ENCODE data around the gene PLCE1. TPM values are rescaled to one million over a fixed set of nuclear protein-coding genes. Genes with fewer than 3 reads are reported as not detected.
"Not testable (repeated sequence)": the region's sequence is repeated elsewhere in the genome, so short reads cannot be mapped to it uniquely, and the experiment has no call there.

The PLCE1 gene
- total and polyA plus RNA-seq, 10 of the 15 experiments (the other 5 are each of a cell fraction or from before 2014, with no cell fraction given) = under 0.01 to 1.2 (median 0.03) TPM

GRCh38 chr10:93967756-93968155 is 26.0 kb upstream of the PLCE1 start:
- TF ChIP-seq PAX8 (IDR thresholded peaks at IDR 0.05) = no peak
- no peak for TF ChIP-seq FOXK2 (IDR thresholded peaks at IDR 0.05)
- no peak for TF ChIP-seq SUPT20H (IDR thresholded peaks at IDR 0.05; ENCODE audit: borderline replicate concordance, control insufficient read depth, low read depth, low read length)
- no peak for TF ChIP-seq KAT2A (conservative IDR thresholded peaks at IDR 0.05; ENCODE audit: control insufficient read depth, low read depth, low read length)
- intact Hi-C loops (cut with micrococcal nuclease; ENCODE audit: unreplicated experiment) (no loop called here), in situ Hi-C loops (cut with MboI) (no loop called here)
- Histone ChIP-seq H3K27ac (ENCODE audit: control insufficient read depth, insufficient read depth) (no peak overlapping the region), H3K9ac (ENCODE audit: control insufficient read depth, insufficient read depth, low read length) (no peak overlapping the region), H3K79me2 (ENCODE audit: control insufficient read depth, insufficient read depth, low read length) (no peaks in the 10 kb centered on the region), H3K27me3 (replicated peaks in 1 of 2; ENCODE audit: control insufficient read depth in 2 of 2, insufficient read depth in 2 of 2, low read length in 1 of 2) (no peaks in the 10 kb centered on the region), H2AFZ (ENCODE audit: control insufficient read depth, low read depth, low read length) (no peak overlapping the region), H3K4me2 (ENCODE audit: control insufficient read depth, insufficient read depth) (no peak overlapping the region), H3K4me3 (no peak overlapping the region), H4K20me1 (ENCODE audit: control insufficient read depth, insufficient read depth) (no peaks in the 10 kb centered on the region), H3K9me3 (replicated peaks; ENCODE audit: control insufficient read depth, insufficient read depth, low read length) (no peaks in the 10 kb centered on the region), H3K4me1 (ENCODE audit: control insufficient read depth, insufficient read depth, low read length) (no peaks in the 10 kb centered on the region), H3K36me3 (ENCODE audit: control insufficient read depth in 2 of 2, insufficient read depth in 2 of 2, low read length in 1 of 2) (no peaks in the 10 kb centered on the region)
- WGBS (ENCODE audit: insufficient coverage, insufficient replicate concordance, low lambda C conversion rate, missing lambda C conversion rate) = 56% methylated on average over 2 of the region's 2 CpGs
- ChIA-PET RAD21 (ENCODE audit: unreplicated experiment) (no interaction called here), CTCF (interaction anchor here (1.1 kb wide), 1 partner anchor 46 kb away, joined by 4 read pairs; no protein-coding TSS in a partner anchor), POLR2A (interaction anchor here (0.5 kb wide), 1 partner anchor 279 kb away, joined by 3 read pairs; no protein-coding TSS in a partner anchor), SMC1A (ENCODE audit: uncharacterized antibody, unreplicated experiment) (no interaction called here)
- ATAC-seq (no peak), FAIRE-seq (no peak), DNase-seq (ENCODE audit: low read depth, low spot score) (no peak)
- no TSS peak for BruUV-seq (replicated peaks)

DNA sequence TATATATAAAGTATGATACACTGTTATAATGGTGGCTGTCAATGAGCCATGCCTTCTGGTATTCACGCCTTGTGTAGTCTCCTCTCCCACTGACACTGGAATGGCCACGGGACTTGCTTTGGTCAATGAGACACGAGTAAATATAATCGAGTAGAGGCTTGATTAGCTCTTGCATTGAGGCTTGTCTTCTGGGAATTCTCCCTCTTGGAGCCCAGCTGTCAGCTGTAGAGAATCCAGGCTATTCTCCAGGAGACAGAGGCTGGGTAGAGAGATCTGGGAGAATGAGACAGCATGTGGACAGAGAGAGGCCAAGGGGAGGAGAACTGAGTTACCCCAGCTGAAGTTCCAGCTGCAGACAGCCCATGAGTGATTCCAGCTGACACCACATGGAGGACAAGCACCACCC is 25.2 kb upstream of the PLCE1 start:
- H2AFZ ChIP-seq (ENCODE audit: control insufficient read depth, low read depth, low read length) = no peak overlapping the region
- H4K20me1 ChIP-seq (ENCODE audit: control insufficient read depth, insufficient read depth) = no peaks in the 10 kb centered on the region
- DNase-seq (ENCODE audit: low read depth, low spot score) (no peak), ATAC-seq (no peak), FAIRE-seq (no peak)
- H3K9me3 ChIP-seq (replicated peaks; ENCODE audit: control insufficient read depth, insufficient read depth, low read length) = no peaks in the 10 kb centered on the region
- TF ChIP-seq ZNF24 (IDR thresholded peaks at IDR 0.05) (no peak), CHD1 (IDR thresholded peaks at IDR 0.05; ENCODE audit: low read depth, low read length) (no peak)
- no peak overlapping the region for H3K27ac ChIP-seq (ENCODE audit: control insufficient read depth, insufficient read depth)
- ChIA-PET POLR2A (no interaction called here), RAD21 (ENCODE audit: unreplicated experiment) (no interaction called here), CTCF (no interaction called here), SMC1A (ENCODE audit: uncharacterized antibody, unreplicated experiment) (no interaction called here)
- WGBS (ENCODE audit: insufficient coverage, insufficient replicate concordance, low lambda C conversion rate, missing lambda C conversion rate) = 41% methylated on average over 4 of the region's 4 CpGs
- H3K4me3 ChIP-seq = no peak overlapping the region
- H3K9ac ChIP-seq (ENCODE audit: control insufficient read depth, insufficient read depth, low read length) = no peak overlapping the region
- no peaks in the 10 kb centered on the region for H3K79me2 ChIP-seq (ENCODE audit: control insufficient read depth, insufficient read depth, low read length)
- H3K4me2 ChIP-seq (ENCODE audit: control insufficient read depth, insufficient read depth) = no peak overlapping the region
- no peaks in the 10 kb centered on the region for H3K36me3 ChIP-seq (ENCODE audit: control insufficient read depth in 2 of 2, insufficient read depth in 2 of 2, low read length in 1 of 2)
- BruUV-seq (replicated peaks) = no TSS peak
- H3K27me3 ChIP-seq (replicated peaks in 1 of 2; ENCODE audit: control insufficient read depth in 2 of 2, insufficient read depth in 2 of 2, low read length in 1 of 2) = no peaks in the 10 kb centered on the region
- intact Hi-C loops (cut with micrococcal nuclease; ENCODE audit: unreplicated experiment) = no loop called here
- in situ Hi-C loops (cut with MboI) = no loop called here
- H3K4me1 ChIP-seq (ENCODE audit: control insufficient read depth, insufficient read depth, low read length) = no peaks in the 10 kb centered on the region

DNA sequence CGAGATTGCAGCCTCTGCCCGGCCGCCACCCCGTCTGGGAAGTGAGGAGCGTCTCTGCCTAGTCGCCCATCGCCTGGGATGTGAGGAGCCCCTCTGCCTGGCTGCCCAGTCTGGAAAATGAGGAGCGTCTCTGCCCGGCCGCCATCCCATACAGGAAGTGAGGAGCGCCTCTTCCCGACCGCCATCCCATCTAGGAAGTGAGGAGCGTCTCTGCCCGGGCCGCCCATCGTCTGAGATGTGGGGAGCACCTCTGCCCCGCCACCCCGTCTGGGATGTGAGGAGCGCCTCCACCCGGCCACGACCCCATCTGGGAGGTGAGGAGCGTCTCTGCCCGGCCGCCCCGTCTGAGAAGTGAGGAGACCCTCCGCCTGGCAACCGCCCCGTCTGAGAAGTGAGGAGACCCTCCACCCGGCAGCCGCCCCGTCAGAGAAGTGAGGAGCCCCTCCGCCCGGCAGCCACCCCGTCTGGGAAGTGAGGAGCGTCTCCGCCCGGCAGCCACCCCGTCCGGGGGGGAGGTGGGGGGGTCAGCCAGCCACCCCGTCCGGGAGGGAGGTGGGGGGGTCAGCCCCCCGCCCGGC is 23.2 kb upstream of the PLCE1 start:
- H3K4me1 ChIP-seq (ENCODE audit: control insufficient read depth, insufficient read depth, low read length); H4K20me1 ChIP-seq (ENCODE audit: control insufficient read depth, insufficient read depth); FAIRE-seq; ATAC-seq; H3K4me2 ChIP-seq (ENCODE audit: control insufficient read depth, insufficient read depth); DNase-seq (ENCODE audit: low read depth, low spot score); SMC1A ChIA-PET (ENCODE audit: uncharacterized antibody, unreplicated experiment); intact Hi-C loops (cut with micrococcal nuclease; ENCODE audit: unreplicated experiment); CTCF ChIA-PET; H3K9me3 ChIP-seq (replicated peaks; ENCODE audit: control insufficient read depth, insufficient read depth, low read length); H2AFZ ChIP-seq (ENCODE audit: control insufficient read depth, low read depth, low read length); H3K27me3 ChIP-seq (replicated peaks in 1 of 2; ENCODE audit: control insufficient read depth in 2 of 2, insufficient read depth in 2 of 2, low read length in 1 of 2); RAD21 ChIA-PET (ENCODE audit: unreplicated experiment); POLR2A ChIA-PET; in situ Hi-C loops (cut with MboI); H3K4me3 ChIP-seq; BruUV-seq (replicated peaks); H3K27ac ChIP-seq (ENCODE audit: control insufficient read depth, insufficient read depth); H3K79me2 ChIP-seq (ENCODE audit: control insufficient read depth, insufficient read depth, low read length); H3K36me3 ChIP-seq (ENCODE audit: control insufficient read depth in 2 of 2, insufficient read depth in 2 of 2, low read length in 1 of 2); H3K9ac ChIP-seq (ENCODE audit: control insufficient read depth, insufficient read depth, low read length): not testable (repeated sequence)
- WGBS (ENCODE audit: insufficient coverage, insufficient replicate concordance, low lambda C conversion rate, missing lambda C conversion rate) = 79% methylated on average over 20 of the region's 44 CpGs

Data from GM12878 (cell line).